GM19043 (cell line): ENCODE results near the gene CHKB.
"Not testable (repeated sequence)": the region's sequence is repeated elsewhere in the genome, so short reads cannot be mapped to it uniquely, and the experiment has no call there.

ENCODE experiments used
- ATAC-seq: cut with Tn5 transposase; IDR thresholded peaks from one replicate; pipeline ENCODE4 v1.9.1; 2021; ENCODE audit warnings: low read depth; ENCODE audit not compliant: unreplicated experiment

Gene CHKB

GRCh38 chr22:50551160-50551752 is 31.4 kb downstream of the CHKB start:
- no peak for ATAC-seq

- ATAC-seq = no peak
Observed at GRCh38 chr22:50550395-50550794, 32.3 kb downstream of the CHKB start.

- ATAC-seq = no peak
Observed at GRCh38 chr22:50548921-50549790, 33.5 kb downstream of the CHKB start.

GRCh38 chr22:50548040-50548920 is 34.4 kb downstream of the CHKB start:
- ATAC-seq = no peak

GRCh38 chr22:50547263-50547985 is 35.2 kb downstream of the CHKB start:
- ATAC-seq = no peak

- no peak for ATAC-seq
Observed at GRCh38 chr22:50546326-50547262, 36.1 kb downstream of the CHKB start.

- ATAC-seq = no peak
Observed at GRCh38 chr22:50545522-50546325, 36.9 kb downstream of the CHKB start, which contains the start of gene KLHDC7B. Gene KLHDC7B, plus strand, starts transcription at chr22:50545899. Its CDS starts 345 bp downstream, at chr22:50546244.

GRCh38 chr22:50544746-50545253 is 37.8 kb downstream of the CHKB start:
- ATAC-seq = no peak

- no peak for ATAC-seq
Observed at GRCh38 chr22:50544078-50544745, 38.4 kb downstream of the CHKB start.

- no peak for ATAC-seq
Observed at GRCh38 chr22:50542416-50542927, 40.2 kb downstream of the CHKB start.

GRCh38 chr22:50541667-50542026 is 41.0 kb downstream of the CHKB start:
- ATAC-seq = not testable (repeated sequence)

GRCh38 chr22:50540381-50540780 is 42.3 kb downstream of the CHKB start:
- no peak for ATAC-seq

GRCh38 chr22:50537765-50538164 is 44.9 kb downstream of the CHKB start:
- no peak for ATAC-seq

- ATAC-seq = no peak
Observed at GRCh38 chr22:50536226-50536625, 46.4 kb downstream of the CHKB start.

GRCh38 chr22:50535113-50535512 is 47.5 kb downstream of the CHKB start:
- ATAC-seq = no peak

GRCh38 chr22:50533856-50534711 is 48.6 kb downstream of the CHKB start:
- not testable (repeated sequence) for ATAC-seq
